Skeletal muscle satellite cell (primary cell): ENCODE results near the gene PKP3. TPM values are rescaled to one million over a fixed set of nuclear protein-coding genes. Genes with fewer than 3 reads are reported as not detected.
"Not testable (repeated sequence)": the region's sequence is repeated elsewhere in the genome, so short reads cannot be mapped to it uniquely, and the experiment has no call there.

ENCODE experiments used
- H3K27me3 ChIP-seq: 2 replicates; pipeline ENCODE4 v1.7.0; 2013; ENCODE audit warnings: low read length; ENCODE audit not compliant: control insufficient read depth, insufficient read depth
- H3K36me3 ChIP-seq: 2 replicates; pipeline ENCODE4 v1.7.0; 2013; ENCODE audit warnings: mild to moderate bottlenecking, control low read depth, low read length; ENCODE audit not compliant: insufficient read depth
- H3K4me1 ChIP-seq: 2 replicates; pipeline ENCODE4 v1.7.0; 2013; ENCODE audit warnings: low read length; ENCODE audit not compliant: control insufficient read depth, insufficient read depth
- H3K4me2 ChIP-seq: 2 replicates; pipeline ENCODE4 v1.7.0; 2013; ENCODE audit warnings: mild to moderate bottlenecking, low read length
- H3K4me3 ChIP-seq: 2 replicates; pipeline ENCODE4 v1.7.0; 2013; ENCODE audit warnings: low read length
- H3K9ac ChIP-seq: 2 replicates; pipeline ENCODE4 v1.7.0; 2013; ENCODE audit warnings: mild to moderate bottlenecking, low read depth, low read length, moderate library complexity
- H3K9me3 ChIP-seq: replicated peaks from 2 replicates; pipeline ENCODE4 v1.7.0; 2013; ENCODE audit warnings: mild to moderate bottlenecking, control low read depth, low read length
- total RNA-seq: library from RNA; depleted of rRNA; stranded (reverse); fragments of >200 nt; gene quantifications from 2 replicates; pipeline ENCODE4 v1.2.3, GENCODE V29; 2012; rRNA removed

PKP3 gene, protein sequence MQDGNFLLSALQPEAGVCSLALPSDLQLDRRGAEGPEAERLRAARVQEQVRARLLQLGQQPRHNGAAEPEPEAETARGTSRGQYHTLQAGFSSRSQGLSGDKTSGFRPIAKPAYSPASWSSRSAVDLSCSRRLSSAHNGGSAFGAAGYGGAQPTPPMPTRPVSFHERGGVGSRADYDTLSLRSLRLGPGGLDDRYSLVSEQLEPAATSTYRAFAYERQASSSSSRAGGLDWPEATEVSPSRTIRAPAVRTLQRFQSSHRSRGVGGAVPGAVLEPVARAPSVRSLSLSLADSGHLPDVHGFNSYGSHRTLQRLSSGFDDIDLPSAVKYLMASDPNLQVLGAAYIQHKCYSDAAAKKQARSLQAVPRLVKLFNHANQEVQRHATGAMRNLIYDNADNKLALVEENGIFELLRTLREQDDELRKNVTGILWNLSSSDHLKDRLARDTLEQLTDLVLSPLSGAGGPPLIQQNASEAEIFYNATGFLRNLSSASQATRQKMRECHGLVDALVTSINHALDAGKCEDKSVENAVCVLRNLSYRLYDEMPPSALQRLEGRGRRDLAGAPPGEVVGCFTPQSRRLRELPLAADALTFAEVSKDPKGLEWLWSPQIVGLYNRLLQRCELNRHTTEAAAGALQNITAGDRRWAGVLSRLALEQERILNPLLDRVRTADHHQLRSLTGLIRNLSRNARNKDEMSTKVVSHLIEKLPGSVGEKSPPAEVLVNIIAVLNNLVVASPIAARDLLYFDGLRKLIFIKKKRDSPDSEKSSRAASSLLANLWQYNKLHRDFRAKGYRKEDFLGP
- 6.1 TPM in 2 replicates for total RNA-seq

DNA sequence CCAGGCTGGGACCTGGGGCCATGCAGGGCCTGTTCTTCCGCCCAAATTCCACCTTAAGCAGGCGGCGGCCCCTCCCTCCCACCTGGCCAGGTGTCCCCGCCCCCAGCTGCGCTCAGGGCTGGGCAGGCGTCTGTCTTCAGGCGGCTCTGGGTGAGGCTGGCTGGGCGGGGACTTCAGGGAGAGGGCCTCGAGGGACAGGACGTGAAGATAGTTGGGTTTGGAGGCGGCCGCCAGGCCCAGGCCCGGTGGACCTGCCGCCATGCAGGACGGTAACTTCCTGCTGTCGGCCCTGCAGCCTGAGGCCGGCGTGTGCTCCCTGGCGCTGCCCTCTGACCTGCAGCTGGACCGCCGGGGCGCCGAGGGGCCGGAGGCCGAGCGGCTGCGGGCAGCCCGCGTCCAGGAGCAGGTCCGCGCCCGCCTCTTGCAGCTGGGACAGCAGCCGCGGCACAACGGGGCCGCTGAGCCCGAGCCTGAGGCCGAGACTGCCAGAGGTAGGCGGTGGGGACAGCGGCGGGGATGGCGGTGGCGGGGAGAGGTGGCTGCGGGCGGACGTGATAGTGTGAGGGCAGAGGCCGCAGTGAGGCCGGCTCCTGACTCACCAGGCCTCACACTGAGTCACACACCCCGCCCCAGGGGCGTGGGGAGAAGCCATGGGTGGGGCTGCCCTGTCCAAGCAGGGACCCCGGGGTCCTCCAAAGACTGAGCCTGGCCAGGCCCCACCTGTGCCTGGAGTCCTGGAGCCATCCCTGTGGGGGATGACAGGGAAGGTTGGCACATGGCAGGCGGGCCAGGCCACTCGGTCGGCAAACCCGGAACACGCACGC lies at the start of gene PKP3:
TSS of gene PKP3 (plus strand) at position 176 of the 824 bp plus-strand sequence. CDS start at position 260, 84 bp downstream.
- no peak within 1 kb of the TSS for H3K9ac ChIP-seq
- H3K4me2 ChIP-seq, result peak within 1 kb of the TSS; percentile 50
- H3K36me3 ChIP-seq, result no peaks in the 10 kb centered on the region
- no peaks in the 10 kb centered on the region for H3K9me3 ChIP-seq
- H3K4me1 ChIP-seq, result peaks cover 39% of the 10 kb centered on the region
- H3K27me3 ChIP-seq, result peaks cover 3% of the 10 kb centered on the region
- H3K4me3 ChIP-seq, result peak within 1 kb of the TSS; percentile 0

- Histone ChIP-seq H3K4me1 (no peaks in the 10 kb centered on the region), H3K4me3 (no peak overlapping the region), H3K9ac (no peak overlapping the region), H3K4me2 (no peak overlapping the region), H3K27me3 (peaks cover 17% of the 10 kb centered on the region), H3K36me3 (no peaks in the 10 kb centered on the region), H3K9me3 (no peaks in the 10 kb centered on the region)
Measured at GRCh38 chr11:344836-345578, 49.0 kb upstream of the PKP3 start.

DNA sequence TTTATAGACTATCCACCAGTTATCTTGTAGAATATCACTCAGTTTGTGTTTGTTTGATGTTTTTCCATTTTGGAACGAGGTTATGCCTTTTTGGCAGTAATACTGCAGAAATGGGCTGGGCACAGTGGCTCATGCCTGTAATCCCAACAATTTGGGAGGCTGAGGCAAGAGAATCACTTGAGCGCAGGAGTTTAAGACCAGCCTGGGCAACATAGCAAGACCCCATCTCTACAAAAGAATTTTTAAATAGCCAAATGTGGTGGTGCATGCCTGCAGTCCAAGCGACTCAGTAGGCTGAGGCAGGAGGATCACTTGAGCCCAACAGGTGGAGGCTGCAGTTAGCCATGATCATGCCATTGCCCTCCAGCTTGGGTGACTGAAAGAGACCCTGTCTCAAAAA lies 47.5 kb upstream of the PKP3 start:
- Histone ChIP-seq H3K27me3 (peaks cover 17% of the 10 kb centered on the region), H3K36me3 (no peaks in the 10 kb centered on the region), H3K9me3 (no peaks in the 10 kb centered on the region), H3K4me3 (no peak overlapping the region), H3K4me1 (peaks cover 4% of the 10 kb centered on the region), H3K4me2 (no peak overlapping the region), H3K9ac (no peak overlapping the region)

- H3K9ac ChIP-seq, H3K9me3 ChIP-seq, H3K36me3 ChIP-seq, H3K4me2 ChIP-seq, H3K4me3 ChIP-seq: not testable (repeated sequence)
- H3K27me3 ChIP-seq, result peaks cover 17% of the 10 kb centered on the region
- H3K4me1 ChIP-seq, result peaks cover 14% of the 10 kb centered on the region
Measured at GRCh38 chr11:349270-349954, 44.6 kb upstream of the PKP3 start.

DNA sequence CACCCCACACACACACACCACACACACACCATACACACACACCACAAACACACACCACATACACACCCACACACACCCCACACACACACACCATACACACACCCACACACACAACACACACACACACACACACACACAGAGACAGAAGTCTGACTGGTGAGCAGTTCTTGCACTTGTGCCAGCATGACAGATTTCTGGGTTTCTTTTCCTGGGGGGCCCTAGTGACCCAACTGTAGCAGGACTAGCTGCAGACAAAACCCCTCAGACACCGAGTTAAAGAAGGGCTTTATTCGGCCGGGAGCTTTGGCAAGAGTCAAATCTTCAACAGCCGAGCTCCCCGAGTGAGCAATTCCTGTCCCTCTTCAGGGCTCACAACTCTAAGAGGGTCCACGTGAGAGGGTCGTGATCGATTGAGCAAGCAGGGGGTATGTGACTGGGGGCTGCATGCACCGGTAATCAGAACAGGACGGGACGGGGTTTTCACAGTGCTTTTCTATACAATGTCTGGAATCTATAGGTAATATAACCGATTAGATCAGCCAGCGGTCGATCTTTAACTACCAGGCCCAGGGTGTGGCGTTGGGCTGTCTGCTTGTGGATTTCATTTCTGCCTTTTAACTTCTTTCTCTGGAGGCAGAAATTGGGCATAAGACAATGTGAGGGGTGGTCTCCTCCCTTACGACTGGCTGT lies 43.8 kb upstream of the PKP3 start:
- not testable (repeated sequence) for H3K36me3 ChIP-seq, H3K4me2 ChIP-seq, H3K9me3 ChIP-seq, H3K9ac ChIP-seq, H3K4me3 ChIP-seq
- H3K27me3 ChIP-seq, result peaks cover 14% of the 10 kb centered on the region
- peaks cover 21% of the 10 kb centered on the region for H3K4me1 ChIP-seq

DNA sequence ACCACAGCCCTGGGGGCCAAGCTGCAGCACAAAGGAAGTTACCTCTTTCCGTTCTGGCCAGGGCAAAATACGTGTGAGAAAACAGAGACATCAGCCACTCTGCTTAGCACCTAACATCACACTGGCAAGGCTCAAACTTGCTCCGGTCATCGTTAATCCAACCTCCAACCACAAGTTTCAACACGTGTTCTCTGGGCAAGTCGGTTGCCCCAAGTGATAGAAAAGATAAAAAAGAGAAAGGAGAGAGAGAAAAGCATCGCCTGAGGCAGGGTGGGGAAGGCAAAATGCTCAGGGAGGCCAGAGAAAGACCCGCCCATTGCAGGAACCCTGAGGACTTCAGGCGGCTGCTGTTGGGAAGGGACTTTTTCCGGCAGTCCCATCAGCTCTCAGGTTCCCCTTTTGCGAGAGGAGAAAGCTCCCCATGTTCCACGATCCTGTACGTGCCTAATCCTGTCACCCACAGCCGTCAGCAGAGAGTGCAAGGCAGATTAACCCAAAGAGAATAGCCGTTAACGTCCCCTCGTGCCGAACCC lies 43.2 kb upstream of the PKP3 start:
- peaks cover 27% of the 10 kb centered on the region for H3K4me1 ChIP-seq
- H3K27me3 ChIP-seq, result peaks cover 12% of the 10 kb centered on the region
- no peaks in the 10 kb centered on the region for H3K9me3 ChIP-seq
- no peaks in the 10 kb centered on the region for H3K36me3 ChIP-seq
- H3K4me2 ChIP-seq, result no peak overlapping the region
- H3K9ac ChIP-seq, result no peak overlapping the region
- no peak overlapping the region for H3K4me3 ChIP-seq

DNA sequence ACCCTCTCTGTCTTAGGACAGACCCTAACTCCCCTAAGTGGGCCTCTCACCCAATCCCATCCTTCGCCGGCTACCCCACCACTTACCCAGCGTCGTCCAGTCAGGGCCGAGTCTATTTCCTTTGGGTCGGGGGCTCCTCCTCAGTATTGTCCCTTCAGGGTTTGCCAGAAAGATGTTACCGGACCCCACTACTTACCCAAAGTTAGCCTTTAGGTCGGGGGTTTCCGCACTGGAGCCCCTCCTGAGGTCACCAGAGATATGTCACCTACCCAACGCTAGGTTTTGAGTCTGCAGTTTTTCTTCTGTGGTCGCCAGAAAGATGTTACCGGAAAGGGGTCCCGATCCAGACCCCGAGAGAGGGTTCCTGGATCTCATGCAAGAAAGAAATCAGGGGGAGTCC lies 42.6 kb upstream of the PKP3 start:
- Histone ChIP-seq H3K9me3 (no peaks in the 10 kb centered on the region), H3K4me3 (no peak overlapping the region), H3K9ac (no peak overlapping the region), H3K4me2 (no peak overlapping the region), H3K4me1 (peaks cover 28% of the 10 kb centered on the region), H3K27me3 (peaks cover 5% of the 10 kb centered on the region), H3K36me3 (no peaks in the 10 kb centered on the region)

- H3K4me1 ChIP-seq, result peaks cover 28% of the 10 kb centered on the region
- no peak overlapping the region for H3K4me2 ChIP-seq
- H3K9ac ChIP-seq, result no peak overlapping the region
- H3K36me3 ChIP-seq, result no peaks in the 10 kb centered on the region
- H3K4me3 ChIP-seq, result no peak overlapping the region
- peaks cover 3% of the 10 kb centered on the region for H3K27me3 ChIP-seq
- H3K9me3 ChIP-seq, result no peaks in the 10 kb centered on the region
Measured at GRCh38 chr11:352456-353031, 41.5 kb upstream of the PKP3 start.

DNA sequence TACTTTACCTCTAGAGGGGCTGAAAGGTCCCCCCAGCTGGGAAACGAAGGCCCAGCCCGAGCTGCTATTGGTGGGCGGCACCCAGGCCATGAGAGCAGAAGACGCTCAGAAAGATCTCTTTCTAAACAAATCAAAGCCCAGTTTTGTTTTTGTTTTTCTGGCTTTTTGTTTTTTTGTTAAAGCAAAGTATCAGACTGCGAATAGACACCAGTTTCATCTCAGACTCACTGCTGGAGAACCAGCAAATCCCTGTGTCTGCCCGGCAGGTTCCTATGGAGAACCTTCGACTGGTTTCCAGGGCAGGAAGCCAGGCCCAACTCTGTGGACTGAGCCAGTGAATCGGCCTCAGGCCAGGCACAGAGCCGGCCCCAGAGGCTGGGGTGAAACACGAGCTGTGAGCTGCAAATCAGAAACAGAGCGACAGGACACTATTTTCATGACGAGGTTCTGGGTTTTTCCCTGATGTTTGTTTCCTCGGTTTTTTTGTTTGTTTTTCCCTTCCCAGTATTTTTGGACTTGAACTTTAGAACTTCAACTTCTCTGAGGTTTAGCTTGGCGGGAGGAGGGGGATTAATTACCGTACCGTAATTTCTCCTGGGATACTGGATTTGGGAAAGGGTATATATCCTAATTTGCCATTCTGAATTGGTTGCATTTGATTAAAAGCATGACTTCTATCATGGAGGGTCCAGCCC lies 40.7 kb upstream of the PKP3 start:
- Histone ChIP-seq H3K9me3 (no peaks in the 10 kb centered on the region), H3K36me3 (no peaks in the 10 kb centered on the region), H3K4me1 (peaks cover 28% of the 10 kb centered on the region)

More for the DNA sequence above, 40.7 kb upstream of the PKP3 start:
- H3K27me3 ChIP-seq, result peaks cover 5% of the 10 kb centered on the region
- peak overlapping the region; percentile 12 for H3K4me2 ChIP-seq
- H3K4me3 ChIP-seq, result no peak overlapping the region
- H3K9ac ChIP-seq, result no peak overlapping the region
